Measurements from ENCODE around the gene GPN2. TPM values are rescaled to one million over a fixed set of nuclear protein-coding genes. Genes with fewer than 3 reads are reported as not detected.

The GPN2 gene
- total and polyA plus RNA-seq, 2 of the 4 experiments (the other 2 are of a cell fraction) = 15.4 to 22.2 TPM

DNA sequence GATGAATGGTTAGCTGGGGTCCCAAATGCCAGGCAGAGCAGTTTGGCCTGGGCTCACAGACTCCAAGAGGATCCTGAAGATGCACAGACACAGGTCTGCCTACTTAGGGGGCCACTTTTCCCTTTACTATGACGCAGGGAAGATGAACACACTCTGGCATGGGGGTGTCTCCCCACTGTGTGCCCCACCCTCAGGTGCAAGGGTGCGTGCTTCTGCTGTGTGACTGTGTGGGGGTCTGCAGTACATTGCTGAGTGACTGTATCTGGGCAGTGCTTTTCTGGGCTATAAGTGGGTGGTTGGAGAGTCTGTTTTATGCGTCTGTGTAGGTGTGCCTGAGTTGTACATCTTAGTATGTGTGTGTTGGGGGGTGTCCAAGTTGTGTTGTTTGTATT lies 19.9 kb upstream of the GPN2 start:
- H2AFZ ChIP-seq (replicated peaks; ENCODE audit: low read length, poor library complexity) = peak overlapping the region; percentile 39
- H2BK5ac ChIP-seq (ENCODE audit: low read depth, low read length, poor library complexity, severe bottlenecking) = no peak overlapping the region
- no peak overlapping the region for H3K4ac ChIP-seq (ENCODE audit: low read depth, low read length)
- H2AK5ac ChIP-seq (ENCODE audit: low read depth, low read length) = no peak overlapping the region
- no peak overlapping the region for H3K4me3 ChIP-seq (ENCODE audit: insufficient read depth, low read depth, low read length)
- no peak for TF ChIP-seq RCOR1 (IDR thresholded peaks at IDR 0.05; ENCODE audit: insufficient replicate concordance, low read length)
- H4K5ac ChIP-seq (ENCODE audit: low read depth, low read length) = no peak overlapping the region
- no peak overlapping the region for H3K9ac ChIP-seq (ENCODE audit: low read depth, low read length)
- H3K36me3 ChIP-seq (ENCODE audit: control insufficient read depth, insufficient read depth, low read length) = no peaks in the 10 kb centered on the region
- dilution Hi-C loops (cut with HindIII; ENCODE audit: low sequenced_read_pairs, unreplicated experiment) (no loop called here), intact Hi-C loops (cut with micrococcal nuclease) (no loop called here), in situ Hi-C loops (cut with MboI; ENCODE audit: low sequenced_read_pairs) (no loop called here)
- peaks cover 15% of the 10 kb centered on the region for H3K27me3 ChIP-seq (ENCODE audit: control insufficient read depth, insufficient read depth, low read length)
- no peak overlapping the region for H3K14ac ChIP-seq (replicated peaks; ENCODE audit: low read depth, low read length)
- no peak overlapping the region for H2BK120ac ChIP-seq (ENCODE audit: low read depth, low read length)
- H3K9me1 ChIP-seq (ENCODE audit: insufficient read depth, low read length) = no peaks in the 10 kb centered on the region
- H3K56ac ChIP-seq (ENCODE audit: extremely low read depth, insufficient read depth, low read length) = no peak overlapping the region
- ATAC-seq (ENCODE audit: low read depth) = no peak
- BruUV-seq (replicated peaks) = no TSS peak
- H3K9me3 ChIP-seq (ENCODE audit: control insufficient read depth, insufficient read depth, low read length) = no peaks in the 10 kb centered on the region
- CTCF ChIA-PET = no interaction called here
- H3K79me1 ChIP-seq (ENCODE audit: low read depth in 1 of 2, low read length in 2 of 2) = no peaks in the 10 kb centered on the region
- H4K20me1 ChIP-seq (ENCODE audit: insufficient read depth, low read length) = no peaks in the 10 kb centered on the region
- no peak overlapping the region for H2BK15ac ChIP-seq (ENCODE audit: low read depth, low read length)
- H3K27ac ChIP-seq (ENCODE audit: insufficient read depth, low read length) = no peak overlapping the region
- no peak overlapping the region for H2AK9ac ChIP-seq (replicated peaks; ENCODE audit: low read depth, low read length, poor library complexity)
- no CpG with 5 or more reads among the region's 3 CpGs for WGBS, 2 experiments (ENCODE audit: extremely low coverage in 2 of 2, insufficient read length in 1 of 2)
- POLR2A ChIA-PET (ENCODE audit: unreplicated experiment) = no interaction called here
- no peak for DNase-seq
- H3K23ac ChIP-seq (ENCODE audit: low read depth, low read length) = no peak overlapping the region
- no peak overlapping the region for H2BK20ac ChIP-seq (ENCODE audit: low read depth, low read length)
- no peak overlapping the region for H3K18ac ChIP-seq (ENCODE audit: low read depth, low read length)
- H3K4me2 ChIP-seq (ENCODE audit: low read depth, low read length) = no peak overlapping the region
- H4K8ac ChIP-seq (ENCODE audit: low read depth in 2 of 2, low read length in 2 of 2) = no peak overlapping the region
- no peaks in the 10 kb centered on the region for H3K4me1 ChIP-seq (ENCODE audit: control insufficient read depth, insufficient read depth, low read length)
- no peak overlapping the region for H4K91ac ChIP-seq (ENCODE audit: insufficient read depth, low read depth, low read length)

Data from IMR-90 (cell line).